ENCODE results near the gene SP3. TPM values are rescaled to one million over a fixed set of nuclear protein-coding genes. Genes with fewer than 3 reads are reported as not detected.

SP3 gene
- polyA plus RNA-seq, 2 of the 4 experiments (the other 2 are of a cell fraction), result 40.1 to 83.1 TPM

DNA sequence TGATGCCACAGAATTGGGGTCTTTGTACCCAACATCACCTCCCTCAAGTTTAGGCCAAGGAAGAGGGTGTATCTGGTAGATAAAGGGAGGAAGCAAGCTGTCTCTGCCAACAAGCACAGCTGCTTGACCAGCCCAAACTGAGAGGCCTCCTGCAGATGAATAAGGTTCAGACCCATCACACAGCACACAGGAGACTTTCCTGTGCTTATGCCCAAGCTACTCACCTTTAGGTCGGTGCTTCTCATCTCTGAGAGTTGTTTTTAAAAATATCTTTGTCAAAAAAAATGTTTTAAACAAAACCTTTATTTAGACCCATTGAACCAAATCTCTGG lies 24.7 kb upstream of the SP3 start:
- TF ChIP-seq ZSCAN20 (CRISPR knock-in tag; IDR thresholded peaks at IDR 0.05), result no peak
- no peak for TF ChIP-seq CEBPB (IDR thresholded peaks at IDR 0.05)
- TF ChIP-seq RAD21 (conservative IDR thresholded peaks at IDR 0.05 in 1 of 2, IDR thresholded peaks at IDR 0.05 in 1 of 2), result no peak
- TF ChIP-seq PHF8 (IDR thresholded peaks at IDR 0.05; ENCODE audit: borderline replicate concordance, low read depth), result no peak
- TF ChIP-seq JUN (IDR thresholded peaks at IDR 0.05), result no peak
- TF ChIP-seq JUNB (IDR thresholded peaks at IDR 0.05), result no peak
- no peak for TF ChIP-seq CBX2 (IDR thresholded peaks at IDR 0.05; ENCODE audit: borderline replicate concordance, low read depth)
- TF ChIP-seq EP300 (IDR thresholded peaks at IDR 0.05), result no peak
- TF ChIP-seq HOXB5 (CRISPR knock-in tag; IDR thresholded peaks at IDR 0.05), result no peak
- TF ChIP-seq, protein P1, sequence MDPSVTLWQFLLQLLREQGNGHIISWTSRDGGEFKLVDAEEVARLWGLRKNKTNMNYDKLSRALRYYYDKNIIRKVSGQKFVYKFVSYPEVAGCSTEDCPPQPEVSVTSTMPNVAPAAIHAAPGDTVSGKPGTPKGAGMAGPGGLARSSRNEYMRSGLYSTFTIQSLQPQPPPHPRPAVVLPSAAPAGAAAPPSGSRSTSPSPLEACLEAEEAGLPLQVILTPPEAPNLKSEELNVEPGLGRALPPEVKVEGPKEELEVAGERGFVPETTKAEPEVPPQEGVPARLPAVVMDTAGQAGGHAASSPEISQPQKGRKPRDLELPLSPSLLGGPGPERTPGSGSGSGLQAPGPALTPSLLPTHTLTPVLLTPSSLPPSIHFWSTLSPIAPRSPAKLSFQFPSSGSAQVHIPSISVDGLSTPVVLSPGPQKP (IDR thresholded peaks at IDR 0.05; ENCODE audit: low read depth, low read length), result no peak
- no peak for TF ChIP-seq HOXB13 (CRISPR knock-in tag; IDR thresholded peaks at IDR 0.05; ENCODE audit: low read depth)
- no peak for TF ChIP-seq USF2 (IDR thresholded peaks at IDR 0.05)
- TF ChIP-seq FOXS1 (CRISPR knock-in tag; IDR thresholded peaks at IDR 0.05), result no peak
- CTCF ChIA-PET, result interaction anchor here (0.9 kb wide), 1 partner anchor 587 kb away, joined by 3 read pairs; no protein-coding TSS in a partner anchor
- H3K4me3 ChIP-seq, result no peak overlapping the region
- no peak overlapping the region for H3K27ac ChIP-seq
- no peak for ATAC-seq
- no peak overlapping the region for H3K4me2 ChIP-seq
- DNase-seq (ENCODE audit: low read depth in 1 of 2, low spot score in 1 of 2), result no peak
- POLR2A ChIA-PET, result no interaction called here
- WGBS (ENCODE audit: missing lambda C conversion rate), result 71% methylated on average over 1 of the region's 1 CpG
- H3K9me3 ChIP-seq, result no peaks in the 10 kb centered on the region
- H3K4me1 ChIP-seq, result peaks cover 30% of the 10 kb centered on the region
- no peak for FAIRE-seq

GRCh38 chr2:173989160-173989883 lies 24.1 kb upstream of the SP3 start:
- peaks cover 33% of the 10 kb centered on the region for H3K4me1 ChIP-seq
- H3K9me3 ChIP-seq, result no peaks in the 10 kb centered on the region
- no peak overlapping the region for H3K4me3 ChIP-seq
- no peak for TF ChIP-seq PHF8 (IDR thresholded peaks at IDR 0.05; ENCODE audit: borderline replicate concordance, low read depth)
- TF ChIP-seq ZNF302 (CRISPR knock-in tag; IDR thresholded peaks at IDR 0.05), result no peak
- TF ChIP-seq NPAS2 (CRISPR knock-in tag; IDR thresholded peaks at IDR 0.05; ENCODE audit: borderline replicate concordance), result no peak
- no peak for TF ChIP-seq ATOH8 (CRISPR knock-in tag; IDR thresholded peaks at IDR 0.05; ENCODE audit: low read depth)
- no peak for TF ChIP-seq FOXS1 (CRISPR knock-in tag; IDR thresholded peaks at IDR 0.05)
- TF ChIP-seq, protein P2, sequence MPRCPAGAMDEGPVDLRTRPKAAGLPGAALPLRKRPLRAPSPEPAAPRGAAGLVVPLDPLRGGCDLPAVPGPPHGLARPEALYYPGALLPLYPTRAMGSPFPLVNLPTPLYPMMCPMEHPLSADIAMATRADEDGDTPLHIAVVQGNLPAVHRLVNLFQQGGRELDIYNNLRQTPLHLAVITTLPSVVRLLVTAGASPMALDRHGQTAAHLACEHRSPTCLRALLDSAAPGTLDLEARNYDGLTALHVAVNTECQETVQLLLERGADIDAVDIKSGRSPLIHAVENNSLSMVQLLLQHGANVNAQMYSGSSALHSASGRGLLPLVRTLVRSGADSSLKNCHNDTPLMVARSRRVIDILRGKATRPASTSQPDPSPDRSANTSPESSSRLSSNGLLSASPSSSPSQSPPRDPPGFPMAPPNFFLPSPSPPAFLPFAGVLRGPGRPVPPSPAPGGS (IDR thresholded peaks at IDR 0.05), result no peak
- TF ChIP-seq HMGXB4 (CRISPR knock-in tag; IDR thresholded peaks at IDR 0.05; ENCODE audit: borderline replicate concordance), result no peak
- no peak for TF ChIP-seq CBX8 (IDR thresholded peaks at IDR 0.05)
- no peak for TF ChIP-seq NFE2L2 (conservative IDR thresholded peaks at IDR 0.05; ENCODE audit: low read length)
- no peak for TF ChIP-seq FOSL2 (IDR thresholded peaks at IDR 0.05)
- TF ChIP-seq FOSL2 (CRISPR knock-in tag; IDR thresholded peaks at IDR 0.05), result no peak
- TF ChIP-seq, protein P3, sequence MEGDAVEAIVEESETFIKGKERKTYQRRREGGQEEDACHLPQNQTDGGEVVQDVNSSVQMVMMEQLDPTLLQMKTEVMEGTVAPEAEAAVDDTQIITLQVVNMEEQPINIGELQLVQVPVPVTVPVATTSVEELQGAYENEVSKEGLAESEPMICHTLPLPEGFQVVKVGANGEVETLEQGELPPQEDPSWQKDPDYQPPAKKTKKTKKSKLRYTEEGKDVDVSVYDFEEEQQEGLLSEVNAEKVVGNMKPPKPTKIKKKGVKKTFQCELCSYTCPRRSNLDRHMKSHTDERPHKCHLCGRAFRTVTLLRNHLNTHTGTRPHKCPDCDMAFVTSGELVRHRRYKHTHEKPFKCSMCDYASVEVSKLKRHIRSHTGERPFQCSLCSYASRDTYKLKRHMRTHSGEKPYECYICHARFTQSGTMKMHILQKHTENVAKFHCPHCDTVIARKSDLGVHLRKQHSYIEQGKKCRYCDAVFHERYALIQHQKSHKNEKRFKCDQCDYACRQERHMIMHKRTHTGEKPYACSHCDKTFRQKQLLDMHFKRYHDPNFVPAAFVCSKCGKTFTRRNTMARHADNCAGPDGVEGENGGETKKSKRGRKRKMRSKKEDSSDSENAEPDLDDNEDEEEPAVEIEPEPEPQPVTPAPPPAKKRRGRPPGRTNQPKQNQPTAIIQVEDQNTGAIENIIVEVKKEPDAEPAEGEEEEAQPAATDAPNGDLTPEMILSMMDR (IDR thresholded peaks at IDR 0.05), result no peak
- no peak for TF ChIP-seq KDM5A (IDR thresholded peaks at IDR 0.05)
- TF ChIP-seq HOXB13 (CRISPR knock-in tag; IDR thresholded peaks at IDR 0.05; ENCODE audit: low read depth), result no peak
- no peak for TF ChIP-seq MAX (IDR thresholded peaks at IDR 0.05)
- ChIA-PET POLR2A (no interaction called here), CTCF (interaction anchor here (0.9 kb wide), 1 partner anchor 587 kb away, joined by 3 read pairs; no protein-coding TSS in a partner anchor)
- DNase-seq (ENCODE audit: low read depth in 1 of 2, low spot score in 1 of 2) (no peak), ATAC-seq (no peak), FAIRE-seq (no peak)
- no peak overlapping the region for H3K27ac ChIP-seq
- 77% methylated on average over 7 of the region's 7 CpGs for WGBS (ENCODE audit: missing lambda C conversion rate)
- H3K4me2 ChIP-seq, result no peak overlapping the region
